Activated CD4-positive, alpha-beta T cell treated with anti-CD3 and anti-CD28 coated beads, Interleukin-2, amount 10 ng/mL, durations not matched to agents 7 days and 5 days (primary cell): ENCODE data around the gene FGFBP3. TPM values are rescaled to one million over a fixed set of nuclear protein-coding genes. Genes with fewer than 3 reads are reported as not detected.

Source experiments
- CTCF ChIA-PET: fragments of 350-600 bp; sonication (Branson Sonifier 250); formaldehyde crosslinking; loops from one replicate; lab custom pipeline; 2021; ENCODE audit warnings: antibody characterized with exemption; lab: Charles Lee
- POLR2A ChIA-PET: fragments of 350-600 bp; sonication (Branson Sonifier 250); formaldehyde crosslinking; loops from one replicate; lab custom pipeline; 2021; ENCODE audit warnings: antibody characterized with exemption; lab: Charles Lee
- DNase-seq: peaks from one replicate; pipeline ENCODE4 v3.0.0-alpha.2; 2020
- H3K27ac Mint-ChIP-seq: one replicate; pipeline ENCODE4 v1.8.0; 2021; ENCODE audit warnings: mild to moderate bottlenecking, moderate library complexity, mixed read lengths
- H3K27me3 Mint-ChIP-seq: one replicate; pipeline ENCODE4 v1.8.0; 2021; ENCODE audit warnings: mixed read lengths
- H3K36me3 Mint-ChIP-seq: one replicate; pipeline ENCODE4 v1.8.0; 2021; ENCODE audit warnings: low read depth, mixed read lengths
- H3K4me1 Mint-ChIP-seq: one replicate; pipeline ENCODE4 v1.8.0; 2021; ENCODE audit warnings: mixed read lengths
- H3K4me3 Mint-ChIP-seq: one replicate; pipeline ENCODE4 v1.8.0; 2021; ENCODE audit warnings: mild to moderate bottlenecking, moderate library complexity, mixed read lengths
- H3K9me3 Mint-ChIP-seq: one replicate; pipeline ENCODE4 v1.8.0; 2021; ENCODE audit warnings: mixed read lengths
- total RNA-seq, 2 experiments: library from RNA; stranded (reverse); gene quantifications; one replicate each; pipeline ENCODE4 v1.2.3, GENCODE V29; 2021

The FGFBP3 gene
- total RNA-seq, 2 experiments from 2014 or later = 1.4 to 1.5 TPM

GRCh38 chr10:91924212-91925021, 15.1 kb upstream of the FGFBP3 start:
- H3K4me1 Mint-ChIP-seq = peaks cover 53% of the 10 kb centered on the region
- POLR2A ChIA-PET = interaction anchor here (0.6 to 1.2 kb wide), 2 partner anchors 20 to 75 kb away, joined by 3 to 4 read pairs; no protein-coding TSS in a partner anchor
- peaks cover 12% of the 10 kb centered on the region for H3K36me3 Mint-ChIP-seq
- no peaks in the 10 kb centered on the region for H3K27me3 Mint-ChIP-seq
- H3K9me3 Mint-ChIP-seq = no peaks in the 10 kb centered on the region
- H3K27ac Mint-ChIP-seq = peak overlapping the region; percentile 98
- no peak for DNase-seq
- CTCF ChIA-PET = interaction anchor here (0.6 to 1.8 kb wide), 14 partner anchors 8 to 521 kb away, joined by 3 to 8 read pairs (median 4); partner anchors contain the start of genes FGFBP3 and TNKS2
- H3K4me3 Mint-ChIP-seq = peak overlapping the region; percentile 88

GRCh38 chr10:91923371-91924211, 14.3 kb upstream of the FGFBP3 start, which contains the start of gene BTAF1:
Gene BTAF1 (plus strand): TSS chr10:91923770. CDS start chr10:91924077, 307 bp downstream.
- POLR2A ChIA-PET = interaction anchor here (0.5 to 1.2 kb wide), 3 partner anchors 21 to 288 kb away, joined by 3 to 4 read pairs (median 4); no protein-coding TSS in a partner anchor

GRCh38 chr10:91919651-91920050, 10.4 kb upstream of the FGFBP3 start:
- no peak overlapping the region for H3K27ac Mint-ChIP-seq
- POLR2A ChIA-PET = no interaction called here
- DNase-seq = no peak
- H3K4me3 Mint-ChIP-seq = no peak overlapping the region
- H3K36me3 Mint-ChIP-seq = no peaks in the 10 kb centered on the region
- H3K9me3 Mint-ChIP-seq = no peaks in the 10 kb centered on the region
- CTCF ChIA-PET = no interaction called here
- H3K4me1 Mint-ChIP-seq = peaks cover 18% of the 10 kb centered on the region
- peaks cover 28% of the 10 kb centered on the region for H3K27me3 Mint-ChIP-seq

More at GRCh38 chr10:91923371-91924211, 14.3 kb upstream of the FGFBP3 start, which contains the start of gene BTAF1:
- CTCF ChIA-PET = interaction anchor here (0.5 to 1.8 kb wide), 13 partner anchors 8 to 1044 kb away, joined by 3 to 8 read pairs (median 4); partner anchors contain the start of gene FGFBP3
- peak within 1 kb of the TSS; percentile 98 for H3K27ac Mint-ChIP-seq
- peak; percentile 93 for DNase-seq
- H3K9me3 Mint-ChIP-seq = no peaks in the 10 kb centered on the region
- H3K36me3 Mint-ChIP-seq = peaks cover 12% of the 10 kb centered on the region
- H3K4me1 Mint-ChIP-seq = peaks cover 48% of the 10 kb centered on the region
- H3K4me3 Mint-ChIP-seq = peak within 1 kb of the TSS; percentile 88
- H3K27me3 Mint-ChIP-seq = peaks cover 2% of the 10 kb centered on the region

GRCh38 chr10:91910467-91910866, 1.2 kb upstream of the FGFBP3 start:
- H3K4me1 Mint-ChIP-seq = peaks cover 26% of the 10 kb centered on the region

GRCh38 chr10:91908337-91909116, 759 bp downstream of the FGFBP3 start:
- peaks cover 6% of the 10 kb centered on the region for H3K36me3 Mint-ChIP-seq
- ChIA-PET POLR2A (interaction anchor here (0.6 kb wide), 1 partner anchor 111 kb away, joined by 3 read pairs; the partner anchor contains the start of gene TNKS2), CTCF (interaction anchor here (0.9 to 1.6 kb wide), 8 partner anchors 10 to 571 kb away, joined by 3 to 6 read pairs (median 3); partner anchors contain the start of gene BTAF1)
- peaks cover 26% of the 10 kb centered on the region for H3K4me1 Mint-ChIP-seq
- peak; percentile 73 for DNase-seq
- H3K27ac Mint-ChIP-seq = peak overlapping the region; percentile 87
- H3K27me3 Mint-ChIP-seq = peaks cover 10% of the 10 kb centered on the region
- no peaks in the 10 kb centered on the region for H3K9me3 Mint-ChIP-seq
- peak overlapping the region; percentile 87 for H3K4me3 Mint-ChIP-seq

More at GRCh38 chr10:91910467-91910866, 1.2 kb upstream of the FGFBP3 start:
- ChIA-PET CTCF (interaction anchor here (0.6 kb wide), 1 partner anchor 10 kb away, joined by 3 read pairs; no protein-coding TSS in a partner anchor), POLR2A (interaction anchor here (0.6 kb wide), 1 partner anchor 783 kb away, joined by 4 read pairs; no protein-coding TSS in a partner anchor)
- no peak for DNase-seq
- Mint-ChIP-seq H3K4me3 (no peak overlapping the region), H3K9me3 (no peaks in the 10 kb centered on the region), H3K27ac (no peak overlapping the region), H3K36me3 (peaks cover 4% of the 10 kb centered on the region), H3K27me3 (peaks cover 26% of the 10 kb centered on the region)

- H3K4me3 Mint-ChIP-seq = peak overlapping the region; percentile 83
Measured at GRCh38 chr10:91907914-91908336, 1.4 kb downstream of the FGFBP3 start.

GRCh38 chr10:91907033-91907594, 2.2 kb downstream of the FGFBP3 start:
- Mint-ChIP-seq H3K4me1 (peaks cover 29% of the 10 kb centered on the region), H3K4me3 (peak overlapping the region; percentile 83), H3K27me3 (peaks cover 3% of the 10 kb centered on the region), H3K9me3 (no peaks in the 10 kb centered on the region), H3K27ac (no peak overlapping the region), H3K36me3 (peaks cover 6% of the 10 kb centered on the region)
- DNase-seq = no peak
- ChIA-PET CTCF (interaction anchor here (0.8 to 1.2 kb wide), 2 partner anchors 28 to 416 kb away, joined by 5 read pairs; no protein-coding TSS in a partner anchor), POLR2A (no interaction called here)

More at GRCh38 chr10:91907914-91908336, 1.4 kb downstream of the FGFBP3 start:
- CTCF ChIA-PET = interaction anchor here (0.7 to 1.6 kb wide), 8 partner anchors 10 to 571 kb away, joined by 3 to 5 read pairs (median 3); no protein-coding TSS in a partner anchor
- peak overlapping the region; percentile 84 for H3K27ac Mint-ChIP-seq
- no peaks in the 10 kb centered on the region for H3K9me3 Mint-ChIP-seq
- H3K36me3 Mint-ChIP-seq = peaks cover 6% of the 10 kb centered on the region
- peaks cover 26% of the 10 kb centered on the region for H3K4me1 Mint-ChIP-seq
- H3K27me3 Mint-ChIP-seq = peaks cover 5% of the 10 kb centered on the region
- POLR2A ChIA-PET = no interaction called here
- no peak for DNase-seq

GRCh38 chr10:91901784-91902677, 7.3 kb downstream of the FGFBP3 start:
- CTCF ChIA-PET = interaction anchor here (0.6 to 1.1 kb wide), 3 partner anchors 22 to 138 kb away, joined by 3 to 4 read pairs (median 3); no protein-coding TSS in a partner anchor
- H3K4me3 Mint-ChIP-seq = no peak overlapping the region
- DNase-seq = peak; percentile 47
- peak overlapping the region; percentile 55 for H3K27ac Mint-ChIP-seq
- H3K36me3 Mint-ChIP-seq = peaks cover 6% of the 10 kb centered on the region
- H3K4me1 Mint-ChIP-seq = peaks cover 20% of the 10 kb centered on the region
- POLR2A ChIA-PET = interaction anchor here (0.6 kb wide), 1 partner anchor 700 kb away, joined by 3 read pairs; no protein-coding TSS in a partner anchor
- peaks cover 7% of the 10 kb centered on the region for H3K9me3 Mint-ChIP-seq
- peaks cover 8% of the 10 kb centered on the region for H3K27me3 Mint-ChIP-seq

- H3K36me3 Mint-ChIP-seq = no peaks in the 10 kb centered on the region
- H3K4me3 Mint-ChIP-seq = no peak overlapping the region
- POLR2A ChIA-PET = no interaction called here
Measured at GRCh38 chr10:91897421-91897820, 11.9 kb downstream of the FGFBP3 start.

GRCh38 chr10:91896212-91896756, 13.0 kb downstream of the FGFBP3 start:
- DNase-seq = no peak
- CTCF ChIA-PET = no interaction called here
- Mint-ChIP-seq H3K9me3 (peaks cover 5% of the 10 kb centered on the region), H3K27me3 (peaks cover 9% of the 10 kb centered on the region), H3K4me3 (no peak overlapping the region), H3K27ac (no peak overlapping the region), H3K36me3 (no peaks in the 10 kb centered on the region), H3K4me1 (peaks cover 2% of the 10 kb centered on the region)
- POLR2A ChIA-PET = no interaction called here

More at GRCh38 chr10:91897421-91897820, 11.9 kb downstream of the FGFBP3 start:
- CTCF ChIA-PET = no interaction called here
- Mint-ChIP-seq H3K9me3 (peaks cover 7% of the 10 kb centered on the region), H3K27me3 (peaks cover 9% of the 10 kb centered on the region), H3K4me1 (peaks cover 13% of the 10 kb centered on the region), H3K27ac (no peak overlapping the region)
- DNase-seq = no peak
